WTC11 (cell line): Measurements from ENCODE around the gene FAM227B. TPM values are rescaled to one million over a fixed set of nuclear protein-coding genes. Genes with fewer than 3 reads are reported as not detected.

Source experiments
- ATAC-seq: fragments of 200-7000 bp; cut with Tn5 transposase; 2 replicates; pipeline ENCODE4 v1.10.0; 2021; ENCODE audit warnings: mild to moderate bottlenecking, moderate library complexity
- CTCF ChIA-PET: fragments of 300-600 bp; sonication (Branson Sonifier 250); formaldehyde crosslinking; loops from one replicate; lab custom pipeline; 2021; ENCODE audit warnings: antibody characterized with exemption; lab: Charles Lee
- POLR2A ChIA-PET: fragments of 350-600 bp; sonication (Branson Sonifier 250); formaldehyde crosslinking; loops from one replicate; lab custom pipeline; 2021; ENCODE audit warnings: antibody characterized with exemption; lab: Charles Lee
- DNase-seq: peaks from one replicate; pipeline ENCODE4 v3.0.0; 2021; ENCODE audit warnings: low spot score
- H3K27ac Mint-ChIP-seq: 2 replicates; pipeline ENCODE4 v1.8.0; 2021; ENCODE audit warnings: mixed read lengths
- H3K27me3 Mint-ChIP-seq: 2 replicates; pipeline ENCODE4 v1.8.0; 2021; ENCODE audit warnings: low read depth, mild to moderate bottlenecking, moderate library complexity, mixed read lengths
- H3K36me3 Mint-ChIP-seq: 2 replicates; pipeline ENCODE4 v1.8.0; 2021; ENCODE audit warnings: mixed read lengths
- H3K4me1 Mint-ChIP-seq: 2 replicates; pipeline ENCODE4 v1.8.0; 2022; ENCODE audit warnings: mixed read lengths
- H3K4me3 Mint-ChIP-seq: 2 replicates; pipeline ENCODE4 v1.8.0; 2021; ENCODE audit warnings: mild to moderate bottlenecking, moderate library complexity, mixed read lengths
- H3K9me3 Mint-ChIP-seq: 2 replicates; pipeline ENCODE4 v1.8.0; 2021; ENCODE audit warnings: mixed read lengths
- ARID4B ChIP-seq: sonication (generic); formaldehyde crosslinking; IDR thresholded peaks from 2 replicates; pipeline ENCODE4 v1.8.0; 2023; ENCODE audit warnings: missing genetic modification reagents, mild to moderate bottlenecking, borderline replicate concordance
- ATF1 ChIP-seq: sonication (generic); formaldehyde crosslinking; IDR thresholded peaks from 2 replicates; pipeline ENCODE4 v1.8.1; 2023; ENCODE audit warnings: mild to moderate bottlenecking, moderate library complexity, missing genetic modification reagents
- ATF2 ChIP-seq: sonication (generic); formaldehyde crosslinking; IDR thresholded peaks from 2 replicates; pipeline ENCODE4 v1.8.1; 2022; ENCODE audit warnings: low read depth, missing genetic modification reagents, borderline replicate concordance
- FOXJ3 ChIP-seq: sonication (generic); formaldehyde crosslinking; IDR thresholded peaks from 2 replicates; pipeline ENCODE4 v1.9.0; 2021; ENCODE audit warnings: missing genetic modification reagents, mild to moderate bottlenecking, borderline replicate concordance
- FOXK1 ChIP-seq: sonication (generic); formaldehyde crosslinking; IDR thresholded peaks from 2 replicates; pipeline ENCODE4 v1.8.0; 2022; ENCODE audit warnings: mild to moderate bottlenecking, moderate library complexity, missing genetic modification reagents
- GABPB1 ChIP-seq: sonication (generic); formaldehyde crosslinking; IDR thresholded peaks from 2 replicates; pipeline ENCODE4 v1.8.1; 2023; ENCODE audit warnings: mild to moderate bottlenecking, missing genetic modification reagents
- HMGA2 ChIP-seq: fragments of 250-450 bp; sonication (Bioruptor Pico); IDR thresholded peaks from 2 replicates; pipeline ENCODE4 v1.4.0; 2021; ENCODE audit warnings: mild to moderate bottlenecking, moderate library complexity
- IRF1 ChIP-seq: sonication (generic); formaldehyde crosslinking; IDR thresholded peaks from 2 replicates; pipeline ENCODE4 v1.8.0; 2023; ENCODE audit warnings: missing genetic modification reagents
- IRF2 ChIP-seq: sonication (generic); formaldehyde crosslinking; IDR thresholded peaks from 2 replicates; pipeline ENCODE4 v1.8.0; 2022; ENCODE audit warnings: low read depth, missing genetic modification reagents, borderline replicate concordance
- MLX ChIP-seq: sonication (generic); formaldehyde crosslinking; IDR thresholded peaks from 2 replicates; pipeline ENCODE4 v1.8.1; 2023; ENCODE audit warnings: mild to moderate bottlenecking, missing genetic modification reagents, moderate library complexity
- NFATC4 ChIP-seq: fragments of 250-450 bp; sonication (Bioruptor Pico); IDR thresholded peaks from 2 replicates; pipeline ENCODE4 v1.9.0; 2021; ENCODE audit warnings: mild to moderate bottlenecking
- NFYB ChIP-seq: sonication (generic); formaldehyde crosslinking; conservative IDR thresholded peaks from 2 replicates; pipeline ENCODE4 v1.8.0; 2022; ENCODE audit warnings: low read depth, missing genetic modification reagents
- OVOL2 ChIP-seq: fragments of 250-450 bp; sonication (Bioruptor Pico); IDR thresholded peaks from 2 replicates; pipeline ENCODE4 v1.9.0; 2021; ENCODE audit warnings: mild to moderate bottlenecking, borderline replicate concordance
- PRRX2 ChIP-seq: fragments of 250-450 bp; sonication (Bioruptor Pico); IDR thresholded peaks from 2 replicates; pipeline ENCODE4 v1.8.0; 2021; ENCODE audit warnings: mild to moderate bottlenecking
- STAT6 ChIP-seq: sonication (generic); formaldehyde crosslinking; conservative IDR thresholded peaks from 2 replicates; pipeline ENCODE4 v1.8.1; 2023; ENCODE audit warnings: mild to moderate bottlenecking, low read depth, missing genetic modification reagents, moderate library complexity
- TEAD1 ChIP-seq: sonication (generic); formaldehyde crosslinking; IDR thresholded peaks from 2 replicates; pipeline ENCODE4 v1.8.0; 2022; ENCODE audit warnings: mild to moderate bottlenecking, missing genetic modification reagents
- TP53 ChIP-seq: sonication (generic); formaldehyde crosslinking; IDR thresholded peaks from 2 replicates; pipeline ENCODE4 v1.8.1; 2023; ENCODE audit warnings: mild to moderate bottlenecking, missing genetic modification reagents
- ZBTB21 ChIP-seq: sonication (generic); formaldehyde crosslinking; IDR thresholded peaks from 2 replicates; pipeline ENCODE4 v1.8.1; 2023; ENCODE audit warnings: mild to moderate bottlenecking, missing genetic modification reagents, borderline replicate concordance
- ZNF138 ChIP-seq: sonication (generic); formaldehyde crosslinking; conservative IDR thresholded peaks from 2 replicates; pipeline ENCODE4 v1.8.1; 2022; ENCODE audit warnings: mild to moderate bottlenecking, moderate library complexity, missing genetic modification reagents
- ZNF219 ChIP-seq: sonication (generic); formaldehyde crosslinking; IDR thresholded peaks from 2 replicates; pipeline ENCODE4 v1.8.0; 2023; ENCODE audit warnings: missing genetic modification reagents, mild to moderate bottlenecking, borderline replicate concordance
- ZNF263 ChIP-seq: sonication (generic); formaldehyde crosslinking; IDR thresholded peaks from 2 replicates; pipeline ENCODE4 v1.8.1; 2022; ENCODE audit warnings: low read depth, mild to moderate bottlenecking, moderate library complexity, missing genetic modification reagents
- ZNF317 ChIP-seq: sonication (generic); formaldehyde crosslinking; IDR thresholded peaks from 2 replicates; pipeline ENCODE4 v1.8.1; 2023; ENCODE audit warnings: low read depth, mild to moderate bottlenecking, moderate library complexity, missing genetic modification reagents, borderline replicate concordance
- ZNF416 ChIP-seq: fragments of 250-450 bp; sonication (Bioruptor Pico); IDR thresholded peaks from 2 replicates; pipeline ENCODE4 v1.9.0; 2021; ENCODE audit warnings: mild to moderate bottlenecking, inconsistent platforms
- ZNF671 ChIP-seq: fragments of 250-450 bp; sonication (Bioruptor Pico); IDR thresholded peaks from 2 replicates; pipeline ENCODE4 v1.8.0; 2021; ENCODE audit warnings: mild to moderate bottlenecking
- total RNA-seq: library from RNA; stranded (reverse); gene quantifications from 3 replicates; pipeline ENCODE4 v1.2.3, GENCODE V29; 2021

FAM227B gene
- total RNA-seq, 1 experiment from 2014 or later, result 6.8 TPM

GRCh38 chr15:49506341-49506740 is 114.3 kb downstream of the FAM227B start:
- Mint-ChIP-seq H3K27me3 (no peaks in the 10 kb centered on the region; the same call in 1 of the 2 replicates), H3K27ac (no peak overlapping the region), H3K9me3 (peaks cover 22% of the 10 kb centered on the region), H3K4me1 (no peaks in the 10 kb centered on the region), H3K4me3 (no peak overlapping the region), H3K36me3 (peaks cover 21% of the 10 kb centered on the region)
- ChIA-PET POLR2A (no interaction called here), CTCF (no interaction called here)
- no peak for TF ChIP-seq IRF2 (CRISPR knock-in tag)
- TF ChIP-seq STAT6 (CRISPR knock-in tag), result no peak
- TF ChIP-seq ZNF219, result no peak
- no peak for TF ChIP-seq IRF1
- TF ChIP-seq OVOL2 (CRISPR knock-in tag), result no peak
- no peak for TF ChIP-seq ZNF317 (CRISPR knock-in tag)
- TF ChIP-seq ZBTB21 (CRISPR knock-in tag), result no peak
- no peak for TF ChIP-seq GABPB1 (CRISPR knock-in tag)
- no peak for DNase-seq
- no peak for ATAC-seq

GRCh38 chr15:49501586-49501985 is 119.0 kb downstream of the FAM227B start:
- ChIA-PET CTCF (no interaction called here), POLR2A (no interaction called here)
- no peaks in the 10 kb centered on the region; the same call in 1 of the 2 replicates for H3K27me3 Mint-ChIP-seq
- no peak overlapping the region for H3K27ac Mint-ChIP-seq
- ATAC-seq (peak; percentile 30; the same call in 1 of the 2 replicates), DNase-seq (no peak)
- H3K36me3 Mint-ChIP-seq, result peaks cover 32% of the 10 kb centered on the region
- no peak overlapping the region for H3K4me3 Mint-ChIP-seq
- no peaks in the 10 kb centered on the region for H3K4me1 Mint-ChIP-seq
- peaks cover 42% of the 10 kb centered on the region for H3K9me3 Mint-ChIP-seq
- TF ChIP-seq FOXJ3 (CRISPR knock-in tag) (no peak), ARID4B (no peak), TEAD1 (CRISPR knock-in tag) (no peak), FOXK1 (CRISPR knock-in tag) (no peak), ATF2 (CRISPR knock-in tag) (no peak), TP53 (no peak), ZNF219 (no peak), MLX (CRISPR knock-in tag) (no peak), ZNF671 (no peak), ZNF416 (CRISPR knock-in tag) (no peak), PRRX2 (CRISPR knock-in tag) (no peak), STAT6 (CRISPR knock-in tag) (no peak), NFATC4 (CRISPR knock-in tag) (no peak), ZNF263 (no peak), HMGA2 (CRISPR knock-in tag) (no peak), ATF1 (CRISPR knock-in tag) (no peak), ZNF138 (CRISPR knock-in tag) (no peak), NFYB (CRISPR knock-in tag) (no peak)
